GM23338 (cell line): ENCODE data around the gene EDEM2. TPM values are rescaled to one million over a fixed set of nuclear protein-coding genes. Genes with fewer than 3 reads are reported as not detected.

ENCODE experiments used
- ATAC-seq: fragments of 200-7000 bp; cut with Tn5 transposase; 3 replicates; pipeline ENCODE4 v1.9.1; 2020
- DNase-seq: peaks from one replicate; pipeline ENCODE4 v3.0.0-alpha.2; 2015; ENCODE audit warnings: low spot score
- H2AFZ ChIP-seq: fragments of 200-600 bp; sonication (generic); 2 replicates; pipeline ENCODE4 v1.8.0; 2016; ENCODE audit warnings: antibody characterized with exemption, mild to moderate bottlenecking, moderate library complexity
- H3F3A ChIP-seq: fragments of 200-600 bp; sonication (generic); replicated peaks from 2 replicates; pipeline ENCODE4 v1.8.0; 2017; ENCODE audit warnings: antibody characterized with exemption, mixed run types, low read depth
- H3K27ac ChIP-seq: fragments of 200-600 bp; sonication (generic); 2 replicates; pipeline ENCODE4 v1.6.1; 2016; ENCODE audit warnings: low read depth
- H3K27me3 ChIP-seq: fragments of 200-600 bp; sonication (generic); 2 replicates; pipeline ENCODE4 v1.8.0; 2016; ENCODE audit warnings: mild to moderate bottlenecking, mixed run types, moderate library complexity; ENCODE audit not compliant: insufficient read depth
- H3K36me3 ChIP-seq: fragments of 200-600 bp; sonication (generic); 2 replicates; pipeline ENCODE4 v1.8.0; 2016; ENCODE audit warnings: mild to moderate bottlenecking; ENCODE audit not compliant: insufficient read depth
- H3K4me1 ChIP-seq: fragments of 200-600 bp; sonication (generic); 2 replicates; pipeline ENCODE4 v1.8.0; 2016; ENCODE audit warnings: mild to moderate bottlenecking, moderate library complexity; ENCODE audit not compliant: insufficient read depth
- H3K4me2 ChIP-seq: fragments of 200-600 bp; sonication (generic); 2 replicates; pipeline ENCODE4 v1.7.1; 2017; ENCODE audit warnings: mixed run types
- H3K4me3 ChIP-seq: fragments of 200-600 bp; sonication (generic); 2 replicates; pipeline ENCODE4 v1.6.1; 2016; ENCODE audit warnings: mixed run types
- H3K79me2 ChIP-seq: fragments of 200-600 bp; sonication (generic); replicated peaks from 2 replicates; pipeline ENCODE4 v1.8.0; 2017; ENCODE audit warnings: mild to moderate bottlenecking; ENCODE audit not compliant: insufficient read depth
- H3K9me2 ChIP-seq: fragments of 200-600 bp; sonication (generic); 2 replicates; pipeline ENCODE4 v1.8.0; 2017; ENCODE audit not compliant: insufficient read depth
- H4K20me1 ChIP-seq: fragments of 200-600 bp; sonication (generic); replicated peaks from 2 replicates; pipeline ENCODE4 v1.8.0; 2017; ENCODE audit warnings: mild to moderate bottlenecking; ENCODE audit not compliant: insufficient read depth
- H3K27ac Mint-ChIP-seq: 2 replicates; pipeline ENCODE4 v1.8.0; 2020; ENCODE audit warnings: inconsistent platforms, mild to moderate bottlenecking, moderate library complexity, mixed read lengths
- H3K27me3 Mint-ChIP-seq: 3 replicates; pipeline ENCODE4 v1.8.0; 2022; ENCODE audit warnings: low read depth, mild to moderate bottlenecking, moderate library complexity, mixed read lengths, inconsistent platforms; ENCODE audit not compliant: insufficient read depth, poor library complexity
- H3K36me3 Mint-ChIP-seq: 3 replicates; pipeline ENCODE4 v1.8.0; 2021; ENCODE audit warnings: low read depth, mild to moderate bottlenecking, inconsistent platforms, moderate library complexity, mixed read lengths
- H3K4me1 Mint-ChIP-seq: 3 replicates; pipeline ENCODE4 v1.8.0; 2020; ENCODE audit warnings: mild to moderate bottlenecking, inconsistent platforms, mixed read lengths
- H3K4me3 Mint-ChIP-seq: 3 replicates; pipeline ENCODE4 v1.8.0; 2021; ENCODE audit warnings: moderate library complexity, mild to moderate bottlenecking, inconsistent platforms, mixed read lengths
- H3K9me3 Mint-ChIP-seq: 3 replicates; pipeline ENCODE4 v1.8.0; 2020; ENCODE audit warnings: moderate library complexity, mild to moderate bottlenecking, inconsistent platforms, mixed read lengths
- CREB1 ChIP-seq: fragments of 250-450 bp; sonication (Bioruptor Pico); IDR thresholded peaks from 2 replicates; pipeline ENCODE4 v1.5.0; 2020; ENCODE audit warnings: low read depth, mild to moderate bottlenecking, moderate library complexity
- EZH2 ChIP-seq: fragments of 200-600 bp; sonication (generic); IDR thresholded peaks from one replicate; pipeline ENCODE4 v1.8.0; 2017; ENCODE audit warnings: antibody characterized with exemption, mild to moderate bottlenecking, low read depth; ENCODE audit not compliant: unreplicated experiment
- EZH2phosphoT487 ChIP-seq: fragments of 200-600 bp; sonication (generic); IDR thresholded peaks from one replicate; pipeline ENCODE4 v1.8.1; 2018; ENCODE audit warnings: antibody characterized with exemption; ENCODE audit not compliant: unreplicated experiment
- JUNB ChIP-seq: IDR thresholded peaks from one replicate; pipeline ENCODE4 v1.6.1; 2016; ENCODE audit warnings: antibody characterized with exemption; ENCODE audit not compliant: unreplicated experiment
- NANOG ChIP-seq: IDR thresholded peaks from 2 replicates; pipeline ENCODE4 v1.6.1; 2016; ENCODE audit warnings: antibody characterized with exemption, borderline replicate concordance
- POLR2AphosphoS5 ChIP-seq: IDR thresholded peaks from 2 replicates; pipeline ENCODE4 v1.6.1; 2016; ENCODE audit warnings: antibody characterized with exemption, low read depth
- STAT1 ChIP-seq: IDR thresholded peaks from one replicate; pipeline ENCODE4 v1.6.1; 2016; ENCODE audit warnings: antibody characterized with exemption; ENCODE audit not compliant: unreplicated experiment
- ZNF114 ChIP-seq: fragments of 250-450 bp; sonication (Bioruptor Pico); IDR thresholded peaks from 2 replicates; pipeline ENCODE4 v1.5.0; 2020; ENCODE audit warnings: mild to moderate bottlenecking, moderate library complexity
- ZNF331 ChIP-seq: fragments of 250-450 bp; sonication (Bioruptor Pico); IDR thresholded peaks from 2 replicates; pipeline ENCODE4 v1.5.0; 2020; ENCODE audit warnings: low read depth, mild to moderate bottlenecking, moderate library complexity
- polyA plus RNA-seq: library from polyadenylated mRNA; unstranded; fragments of >200 nt; fragmentation: Nextera tagmentation; extraction: Ambion mirVana; gene quantifications from 2 replicates; pipeline ENCODE4 v1.2.1, GENCODE V29; 2016
- total RNA-seq: library from RNA; depleted of rRNA; stranded (reverse); fragments of >200 nt; shearing (Covaris generic); gene quantifications from 2 replicates; pipeline ENCODE4 v1.2.3, GENCODE V29; 2014
- TF ChIP-seq, protein P1 (sequence below): IDR thresholded peaks from 2 replicates; pipeline ENCODE4 v1.6.1; 2016; ENCODE audit warnings: antibody characterized with exemption
- TF ChIP-seq, protein P2 (sequence below): IDR thresholded peaks from one replicate; pipeline ENCODE4 v1.6.1; 2018; ENCODE audit warnings: antibody characterized with exemption; ENCODE audit not compliant: unreplicated experiment

The EDEM2 gene
- total and polyA plus RNA-seq, 2 experiments from 2014 or later = 13.9 to 25.3 TPM

DNA sequence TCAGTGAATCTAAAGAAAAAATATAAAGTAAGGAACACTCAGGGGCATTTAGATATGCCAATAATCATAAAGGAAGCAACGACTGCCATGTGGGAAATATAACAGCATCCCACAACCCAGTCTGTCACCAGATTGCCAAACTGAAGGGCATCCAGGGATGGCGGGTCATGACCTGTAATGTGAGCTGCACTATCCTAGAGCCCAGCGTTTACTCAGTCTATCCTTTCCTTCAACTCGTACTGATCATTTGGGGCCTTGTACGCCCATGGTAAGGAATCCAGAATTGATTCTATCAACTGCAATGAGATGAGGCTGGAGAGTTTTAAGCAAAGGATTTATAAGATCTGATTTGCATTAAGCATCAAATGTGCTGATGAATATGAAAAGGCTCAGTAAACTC is 59.8 kb downstream of the EDEM2 start:
- Histone ChIP-seq H3K79me2 (peaks cover 94% of the 10 kb centered on the region), H3K27ac (no peak overlapping the region), H2AFZ (no peak overlapping the region), H3K9me2 (no peaks in the 10 kb centered on the region), H3K4me2 (no peak overlapping the region), H3K36me3 (no peaks in the 10 kb centered on the region), H3K4me3 (no peak overlapping the region), H3K27me3 (no peaks in the 10 kb centered on the region), H4K20me1 (peaks cover 24% of the 10 kb centered on the region; the same call in 1 of the 2 replicates), H3K4me1 (peaks cover 19% of the 10 kb centered on the region), H3F3A (no peaks in the 10 kb centered on the region)
- H3K36me3 Mint-ChIP-seq = peaks cover 15% of the 10 kb centered on the region; the same call in 2 of the 3 replicates
- no peak for ATAC-seq
- peaks cover 16% of the 10 kb centered on the region for H3K4me1 Mint-ChIP-seq
- TF ChIP-seq EZH2phosphoT487 = no peak
- no peak for TF ChIP-seq ZNF331 (CRISPR knock-in tag)
- no peak for TF ChIP-seq JUNB
- no peak for TF ChIP-seq STAT1
- no peaks in the 10 kb centered on the region for H3K9me3 Mint-ChIP-seq
- no peak overlapping the region for H3K27ac Mint-ChIP-seq
- H3K27me3 Mint-ChIP-seq = peaks cover 1% of the 10 kb centered on the region
- DNase-seq = no peak
- H3K4me3 Mint-ChIP-seq = no peak overlapping the region

DNA sequence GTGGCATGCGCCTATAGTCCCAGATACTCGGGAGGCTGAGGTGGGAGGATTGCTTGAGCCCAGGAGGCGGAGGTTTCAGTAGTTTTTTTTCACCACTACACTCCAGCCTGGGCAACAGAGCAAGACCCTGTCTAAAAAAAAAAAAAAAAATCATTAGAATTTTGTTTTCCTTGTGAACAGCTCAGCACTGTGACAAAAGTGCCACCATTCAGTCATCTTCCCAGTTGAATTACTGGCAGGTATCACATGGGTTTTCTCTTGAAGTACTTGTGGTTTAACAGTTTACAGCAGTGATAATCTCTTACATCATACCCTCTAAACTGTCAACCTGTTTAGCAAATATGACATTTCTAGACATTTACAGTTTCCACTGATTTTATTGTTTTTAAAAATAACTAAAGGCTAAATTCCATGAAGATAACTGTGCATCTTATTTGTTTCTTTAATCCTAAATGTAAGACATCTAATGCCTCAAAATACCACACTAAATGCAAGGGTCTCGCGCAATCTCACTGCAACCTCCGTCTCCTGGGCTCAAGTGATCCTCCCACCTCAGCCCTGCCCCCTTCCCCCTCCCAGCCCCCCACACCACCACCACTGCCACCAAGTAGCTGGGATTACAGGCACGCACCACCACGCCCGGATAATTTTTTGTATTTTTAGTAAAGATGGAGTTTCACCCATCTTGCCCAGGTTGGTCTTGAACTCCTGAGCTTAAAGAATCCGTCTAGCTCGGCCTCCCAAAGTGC is 61.5 kb downstream of the EDEM2 start:
- Histone ChIP-seq H3F3A (no peaks in the 10 kb centered on the region), H3K27ac (peak overlapping the region; percentile 45; the same call in 1 of the 2 replicates), H3K4me1 (peaks cover 6% of the 10 kb centered on the region), H3K36me3 (no peaks in the 10 kb centered on the region), H3K79me2 (peaks cover 96% of the 10 kb centered on the region), H3K4me2 (no peak overlapping the region), H3K4me3 (no peak overlapping the region), H4K20me1 (peaks cover 28% of the 10 kb centered on the region; the same call in 1 of the 2 replicates), H3K9me2 (no peaks in the 10 kb centered on the region), H2AFZ (no peak overlapping the region), H3K27me3 (no peaks in the 10 kb centered on the region)
- DNase-seq (no peak), ATAC-seq (no peak)
- Mint-ChIP-seq H3K27ac (no peak overlapping the region), H3K9me3 (no peaks in the 10 kb centered on the region), H3K4me1 (peaks cover 3% of the 10 kb centered on the region), H3K36me3 (peaks cover 15% of the 10 kb centered on the region; the same call in 2 of the 3 replicates), H3K4me3 (no peak overlapping the region), H3K27me3 (peaks cover 1% of the 10 kb centered on the region)
- TF ChIP-seq JUNB (no peak), CREB1 (CRISPR knock-in tag) (no peak), ZNF331 (CRISPR knock-in tag) (no peak), EZH2 (no peak), STAT1 (no peak), NANOG (no peak)
- TF ChIP-seq, protein P1, sequence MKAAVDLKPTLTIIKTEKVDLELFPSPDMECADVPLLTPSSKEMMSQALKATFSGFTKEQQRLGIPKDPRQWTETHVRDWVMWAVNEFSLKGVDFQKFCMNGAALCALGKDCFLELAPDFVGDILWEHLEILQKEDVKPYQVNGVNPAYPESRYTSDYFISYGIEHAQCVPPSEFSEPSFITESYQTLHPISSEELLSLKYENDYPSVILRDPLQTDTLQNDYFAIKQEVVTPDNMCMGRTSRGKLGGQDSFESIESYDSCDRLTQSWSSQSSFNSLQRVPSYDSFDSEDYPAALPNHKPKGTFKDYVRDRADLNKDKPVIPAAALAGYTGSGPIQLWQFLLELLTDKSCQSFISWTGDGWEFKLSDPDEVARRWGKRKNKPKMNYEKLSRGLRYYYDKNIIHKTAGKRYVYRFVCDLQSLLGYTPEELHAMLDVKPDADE = no peak

GRCh38 chr20:35084998-35085397 is 62.1 kb downstream of the EDEM2 start:
- Histone ChIP-seq H3K9me2 (no peaks in the 10 kb centered on the region), H3K27ac (peak overlapping the region; percentile 45; the same call in 1 of the 2 replicates), H3K4me1 (no peaks in the 10 kb centered on the region), H3K4me2 (no peak overlapping the region), H3F3A (no peaks in the 10 kb centered on the region), H3K79me2 (peaks cover 96% of the 10 kb centered on the region), H3K27me3 (no peaks in the 10 kb centered on the region), H4K20me1 (peaks cover 28% of the 10 kb centered on the region; the same call in 1 of the 2 replicates), H3K36me3 (no peaks in the 10 kb centered on the region), H2AFZ (no peak overlapping the region), H3K4me3 (no peak overlapping the region)
- no peak for DNase-seq
- Mint-ChIP-seq H3K27me3 (peaks cover 1% of the 10 kb centered on the region), H3K9me3 (no peaks in the 10 kb centered on the region), H3K4me1 (no peaks in the 10 kb centered on the region), H3K4me3 (no peak overlapping the region), H3K36me3 (peaks cover 15% of the 10 kb centered on the region; the same call in 2 of the 3 replicates), H3K27ac (no peak overlapping the region)
- no peak for ATAC-seq
- TF ChIP-seq, protein P1 = no peak
- no peak for TF ChIP-seq JUNB
- TF ChIP-seq ZNF114 = no peak
- TF ChIP-seq EZH2phosphoT487 = no peak
- no peak for TF ChIP-seq ZNF331 (CRISPR knock-in tag)
- TF ChIP-seq POLR2AphosphoS5 = no peak
- no peak for TF ChIP-seq NANOG
- TF ChIP-seq, protein P2, sequence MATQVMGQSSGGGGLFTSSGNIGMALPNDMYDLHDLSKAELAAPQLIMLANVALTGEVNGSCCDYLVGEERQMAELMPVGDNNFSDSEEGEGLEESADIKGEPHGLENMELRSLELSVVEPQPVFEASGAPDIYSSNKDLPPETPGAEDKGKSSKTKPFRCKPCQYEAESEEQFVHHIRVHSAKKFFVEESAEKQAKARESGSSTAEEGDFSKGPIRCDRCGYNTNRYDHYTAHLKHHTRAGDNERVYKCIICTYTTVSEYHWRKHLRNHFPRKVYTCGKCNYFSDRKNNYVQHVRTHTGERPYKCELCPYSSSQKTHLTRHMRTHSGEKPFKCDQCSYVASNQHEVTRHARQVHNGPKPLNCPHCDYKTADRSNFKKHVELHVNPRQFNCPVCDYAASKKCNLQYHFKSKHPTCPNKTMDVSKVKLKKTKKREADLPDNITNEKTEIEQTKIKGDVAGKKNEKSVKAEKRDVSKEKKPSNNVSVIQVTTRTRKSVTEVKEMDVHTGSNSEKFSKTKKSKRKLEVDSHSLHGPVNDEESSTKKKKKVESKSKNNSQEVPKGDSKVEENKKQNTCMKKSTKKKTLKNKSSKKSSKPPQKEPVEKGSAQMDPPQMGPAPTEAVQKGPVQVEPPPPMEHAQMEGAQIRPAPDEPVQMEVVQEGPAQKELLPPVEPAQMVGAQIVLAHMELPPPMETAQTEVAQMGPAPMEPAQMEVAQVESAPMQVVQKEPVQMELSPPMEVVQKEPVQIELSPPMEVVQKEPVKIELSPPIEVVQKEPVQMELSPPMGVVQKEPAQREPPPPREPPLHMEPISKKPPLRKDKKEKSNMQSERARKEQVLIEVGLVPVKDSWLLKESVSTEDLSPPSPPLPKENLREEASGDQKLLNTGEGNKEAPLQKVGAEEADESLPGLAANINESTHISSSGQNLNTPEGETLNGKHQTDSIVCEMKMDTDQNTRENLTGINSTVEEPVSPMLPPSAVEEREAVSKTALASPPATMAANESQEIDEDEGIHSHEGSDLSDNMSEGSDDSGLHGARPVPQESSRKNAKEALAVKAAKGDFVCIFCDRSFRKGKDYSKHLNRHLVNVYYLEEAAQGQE = no peak
